ENCODE data around the gene L3MBTL2. TPM values are rescaled to one million over a fixed set of nuclear protein-coding genes. Genes with fewer than 3 reads are reported as not detected.

The L3MBTL2 gene
- total and polyA plus RNA-seq, 10 of the 15 experiments (the other 5 are each of a cell fraction or from before 2014, with no cell fraction given): 13.2 to 37.6 (median 28.2) TPM

DNA sequence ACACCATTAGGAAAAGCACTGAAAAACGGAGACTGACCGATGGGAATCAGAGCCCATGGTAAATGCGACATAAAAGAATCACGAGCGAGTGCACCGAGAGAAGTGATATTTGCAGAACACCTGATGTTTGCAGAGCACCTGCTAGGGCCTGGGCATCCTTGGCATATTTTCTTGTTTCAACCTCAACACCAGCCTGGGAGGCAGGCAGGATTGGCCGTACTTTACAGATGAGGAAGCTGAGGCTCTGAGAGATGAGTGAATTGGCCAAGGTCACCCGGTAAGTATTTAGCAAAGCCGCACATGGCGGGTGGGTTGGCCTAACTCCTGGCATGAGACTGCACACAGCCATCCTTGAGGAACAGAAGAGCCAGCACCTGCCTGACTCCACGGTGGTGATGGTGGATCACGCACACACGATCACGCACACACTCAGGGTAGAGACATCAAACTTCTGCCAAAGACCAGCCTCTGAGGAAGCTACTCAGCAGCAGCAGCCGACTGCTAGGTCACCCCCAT lies 57.2 kb downstream of the L3MBTL2 start:
- Histone ChIP-seq H3K27me3 (replicated peaks in 1 of 2; ENCODE audit: control insufficient read depth in 2 of 2, insufficient read depth in 2 of 2, low read length in 1 of 2) (no peaks in the 10 kb centered on the region), H3K9me3 (replicated peaks; ENCODE audit: control insufficient read depth, insufficient read depth, low read length) (no peaks in the 10 kb centered on the region), H3K4me3 (no peak overlapping the region), H3K9ac (ENCODE audit: control insufficient read depth, insufficient read depth, low read length) (no peak overlapping the region), H3K4me1 (ENCODE audit: control insufficient read depth, insufficient read depth, low read length) (no peaks in the 10 kb centered on the region), H4K20me1 (ENCODE audit: control insufficient read depth, insufficient read depth) (no peaks in the 10 kb centered on the region), H2AFZ (ENCODE audit: control insufficient read depth, low read depth, low read length) (no peak overlapping the region), H3K79me2 (ENCODE audit: control insufficient read depth, insufficient read depth, low read length) (no peaks in the 10 kb centered on the region), H3K27ac (ENCODE audit: control insufficient read depth, insufficient read depth) (no peak overlapping the region), H3K4me2 (ENCODE audit: control insufficient read depth, insufficient read depth) (no peak overlapping the region), H3K36me3 (ENCODE audit: control insufficient read depth in 2 of 2, insufficient read depth in 2 of 2, low read length in 1 of 2) (peaks cover 28 to 52% of the 10 kb centered on the region in 2 experiments; a peak in 3 of 4 replicates)
- TF ChIP-seq SIX5 (IDR thresholded peaks at IDR 0.05; ENCODE audit: low read depth, low read length, severe bottlenecking): no peak
- TF ChIP-seq CBFB (IDR thresholded peaks at IDR 0.05; ENCODE audit: low read depth): no peak
- TF ChIP-seq, protein P1, sequence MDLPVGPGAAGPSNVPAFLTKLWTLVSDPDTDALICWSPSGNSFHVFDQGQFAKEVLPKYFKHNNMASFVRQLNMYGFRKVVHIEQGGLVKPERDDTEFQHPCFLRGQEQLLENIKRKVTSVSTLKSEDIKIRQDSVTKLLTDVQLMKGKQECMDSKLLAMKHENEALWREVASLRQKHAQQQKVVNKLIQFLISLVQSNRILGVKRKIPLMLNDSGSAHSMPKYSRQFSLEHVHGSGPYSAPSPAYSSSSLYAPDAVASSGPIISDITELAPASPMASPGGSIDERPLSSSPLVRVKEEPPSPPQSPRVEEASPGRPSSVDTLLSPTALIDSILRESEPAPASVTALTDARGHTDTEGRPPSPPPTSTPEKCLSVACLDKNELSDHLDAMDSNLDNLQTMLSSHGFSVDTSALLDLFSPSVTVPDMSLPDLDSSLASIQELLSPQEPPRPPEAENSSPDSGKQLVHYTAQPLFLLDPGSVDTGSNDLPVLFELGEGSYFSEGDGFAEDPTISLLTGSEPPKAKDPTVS (IDR thresholded peaks at IDR 0.05; ENCODE audit: low read depth, low read length): no peak
- no peak for TF ChIP-seq BRCA1 (IDR thresholded peaks at IDR 0.05; ENCODE audit: low read depth, low read length)
- TF ChIP-seq, protein P2, sequence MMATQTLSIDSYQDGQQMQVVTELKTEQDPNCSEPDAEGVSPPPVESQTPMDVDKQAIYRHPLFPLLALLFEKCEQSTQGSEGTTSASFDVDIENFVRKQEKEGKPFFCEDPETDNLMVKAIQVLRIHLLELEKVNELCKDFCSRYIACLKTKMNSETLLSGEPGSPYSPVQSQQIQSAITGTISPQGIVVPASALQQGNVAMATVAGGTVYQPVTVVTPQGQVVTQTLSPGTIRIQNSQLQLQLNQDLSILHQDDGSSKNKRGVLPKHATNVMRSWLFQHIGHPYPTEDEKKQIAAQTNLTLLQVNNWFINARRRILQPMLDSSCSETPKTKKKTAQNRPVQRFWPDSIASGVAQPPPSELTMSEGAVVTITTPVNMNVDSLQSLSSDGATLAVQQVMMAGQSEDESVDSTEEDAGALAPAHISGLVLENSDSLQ (IDR thresholded peaks at IDR 0.05): no peak
- no peak for TF ChIP-seq IKZF2 (IDR thresholded peaks at IDR 0.05)
- TF ChIP-seq, protein P3, sequence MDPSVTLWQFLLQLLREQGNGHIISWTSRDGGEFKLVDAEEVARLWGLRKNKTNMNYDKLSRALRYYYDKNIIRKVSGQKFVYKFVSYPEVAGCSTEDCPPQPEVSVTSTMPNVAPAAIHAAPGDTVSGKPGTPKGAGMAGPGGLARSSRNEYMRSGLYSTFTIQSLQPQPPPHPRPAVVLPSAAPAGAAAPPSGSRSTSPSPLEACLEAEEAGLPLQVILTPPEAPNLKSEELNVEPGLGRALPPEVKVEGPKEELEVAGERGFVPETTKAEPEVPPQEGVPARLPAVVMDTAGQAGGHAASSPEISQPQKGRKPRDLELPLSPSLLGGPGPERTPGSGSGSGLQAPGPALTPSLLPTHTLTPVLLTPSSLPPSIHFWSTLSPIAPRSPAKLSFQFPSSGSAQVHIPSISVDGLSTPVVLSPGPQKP (IDR thresholded peaks at IDR 0.05; ENCODE audit: low read depth, low read length): no peak
- TF ChIP-seq ZNF622 (IDR thresholded peaks at IDR 0.05): no peak
- TF ChIP-seq STAT1 (conservative IDR thresholded peaks at IDR 0.05): no peak
- TF ChIP-seq, protein P4, sequence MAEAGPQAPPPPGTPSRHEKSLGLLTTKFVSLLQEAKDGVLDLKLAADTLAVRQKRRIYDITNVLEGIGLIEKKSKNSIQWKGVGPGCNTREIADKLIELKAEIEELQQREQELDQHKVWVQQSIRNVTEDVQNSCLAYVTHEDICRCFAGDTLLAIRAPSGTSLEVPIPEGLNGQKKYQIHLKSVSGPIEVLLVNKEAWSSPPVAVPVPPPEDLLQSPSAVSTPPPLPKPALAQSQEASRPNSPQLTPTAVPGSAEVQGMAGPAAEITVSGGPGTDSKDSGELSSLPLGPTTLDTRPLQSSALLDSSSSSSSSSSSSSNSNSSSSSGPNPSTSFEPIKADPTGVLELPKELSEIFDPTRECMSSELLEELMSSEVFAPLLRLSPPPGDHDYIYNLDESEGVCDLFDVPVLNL (IDR thresholded peaks at IDR 0.05; ENCODE audit: low read depth, low read length): no peak
- no peak for TF ChIP-seq NFIC (IDR thresholded peaks at IDR 0.05; ENCODE audit: low read depth, low read length)
- TF ChIP-seq ZNF24 (IDR thresholded peaks at IDR 0.05): no peak
- TF ChIP-seq BACH1 (IDR thresholded peaks at IDR 0.05; ENCODE audit: borderline replicate concordance): no peak
- no peak for TF ChIP-seq NFXL1 (IDR thresholded peaks at IDR 0.05; ENCODE audit: borderline replicate concordance)
- TF ChIP-seq KLF5 (IDR thresholded peaks at IDR 0.05; ENCODE audit: partially characterized antibody): no peak
- TF ChIP-seq POU2F2 (IDR thresholded peaks at IDR 0.05; ENCODE audit: borderline replicate concordance, low read depth, low read length): no peak
- TF ChIP-seq WRNIP1 (IDR thresholded peaks at IDR 0.05; ENCODE audit: borderline replicate concordance, low read depth, low read length): no peak
- TF ChIP-seq CEBPB (IDR thresholded peaks at IDR 0.05; ENCODE audit: borderline replicate concordance in 1 of 2, low read depth in 2 of 2, low read length in 2 of 2): no peak
- TF ChIP-seq BCL11A (IDR thresholded peaks at IDR 0.05; ENCODE audit: low read depth, low read length): no peak
- SMC1A ChIA-PET (ENCODE audit: uncharacterized antibody, unreplicated experiment): no interaction called here
- DNase-seq (ENCODE audit: low read depth, low spot score) (no peak), ATAC-seq (no peak), FAIRE-seq (no peak)
- no TSS peak for BruUV-seq (replicated peaks)
- in situ Hi-C loops (cut with MboI): no loop called here
- RAD21 ChIA-PET (ENCODE audit: unreplicated experiment): interaction anchor here (1.1 to 1.2 kb wide), 2 partner anchors 39 to 340 kb away, joined by 3 read pairs; partner anchors contain the start of gene ZC3H7B
- intact Hi-C loops (cut with micrococcal nuclease; ENCODE audit: unreplicated experiment): no loop called here
- CTCF ChIA-PET: no interaction called here
- POLR2A ChIA-PET: interaction anchor here (0.5 kb wide), 1 partner anchor 292 kb away, joined by 4 read pairs; no protein-coding TSS in a partner anchor
- WGBS (ENCODE audit: insufficient coverage, insufficient replicate concordance, low lambda C conversion rate, missing lambda C conversion rate): 95% methylated on average over 15 of the region's 15 CpGs

Measured in GM12878 (cell line).